VCaP (cell line): ENCODE results near the gene ASB4.

Experiments
- H3K27ac ChIP-seq: fragments of 450-650 bp; 2 replicates; pipeline ENCODE4 v1.5.1; 2017
- CTCF ChIP-seq: fragments of 450-650 bp; conservative IDR thresholded peaks from 2 replicates; pipeline ENCODE4 v1.5.1; 2017; ENCODE audit warnings: mild to moderate bottlenecking, moderate library complexity

The ASB4 gene

GRCh38 chr7:95577137-95577536 is 91.4 kb downstream of the ASB4 start:
- no peak overlapping the region for H3K27ac ChIP-seq
- no peak for TF ChIP-seq CTCF

GRCh38 chr7:95578299-95578855 is 92.6 kb downstream of the ASB4 start:
- TF ChIP-seq CTCF, result no peak
- no peak overlapping the region for H3K27ac ChIP-seq

- no peak for TF ChIP-seq CTCF
- no peak overlapping the region for H3K27ac ChIP-seq
These were observed 93.6 kb downstream of the ASB4 start for GRCh38 chr7:95579318-95579717.

- H3K27ac ChIP-seq, result no peak overlapping the region
- TF ChIP-seq CTCF, result no peak
These were observed 95.7 kb downstream of the ASB4 start for GRCh38 chr7:95581467-95581866.

GRCh38 chr7:95582578-95583293 is 97.0 kb downstream of the ASB4 start:
- no peak for TF ChIP-seq CTCF
- H3K27ac ChIP-seq, result no peak overlapping the region

- TF ChIP-seq CTCF, result no peak
- H3K27ac ChIP-seq, result no peak overlapping the region
These were observed 98.3 kb downstream of the ASB4 start for GRCh38 chr7:95583834-95584621.

- TF ChIP-seq CTCF, result no peak
- no peak overlapping the region for H3K27ac ChIP-seq
These were observed 99.2 kb downstream of the ASB4 start for GRCh38 chr7:95584769-95585425.
